ENCODE results near the gene CD79B. TPM values are rescaled to one million over a fixed set of nuclear protein-coding genes. Genes with fewer than 3 reads are reported as not detected.
"Not testable (repeated sequence)": the region's sequence is repeated elsewhere in the genome, so short reads cannot be mapped to it uniquely, and the experiment has no call there.

The CD79B gene
- total and polyA plus RNA-seq, 10 of the 15 experiments (the other 5 are each of a cell fraction or from before 2014, with no cell fraction given) = 17.5 to 148 (median 79.1) TPM

DNA sequence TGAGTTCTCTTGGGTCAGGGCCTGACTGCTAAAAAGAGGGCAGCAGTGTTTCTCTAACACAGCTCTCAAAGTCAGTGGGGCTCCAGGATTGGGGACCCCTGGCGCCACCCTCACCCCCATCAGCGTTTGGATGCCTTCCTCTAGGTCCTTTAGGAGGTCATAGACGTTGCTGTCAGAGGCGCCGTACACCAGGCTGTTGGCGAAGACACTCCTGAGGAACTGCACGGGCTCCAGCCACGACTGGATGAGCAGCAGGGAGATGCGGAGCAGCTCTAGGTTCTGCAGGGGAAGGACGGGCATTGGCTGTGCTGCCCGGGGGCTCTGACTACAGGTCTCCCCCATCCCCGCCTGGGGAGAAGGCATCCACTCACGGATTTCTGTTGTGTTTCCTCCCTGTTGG lies 14.5 kb downstream of the CD79B start (continued):
- TF ChIP-seq, protein P1, sequence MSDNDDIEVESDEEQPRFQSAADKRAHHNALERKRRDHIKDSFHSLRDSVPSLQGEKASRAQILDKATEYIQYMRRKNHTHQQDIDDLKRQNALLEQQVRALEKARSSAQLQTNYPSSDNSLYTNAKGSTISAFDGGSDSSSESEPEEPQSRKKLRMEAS (IDR thresholded peaks at IDR 0.05; ENCODE audit: low read depth, low read length) = no peak

DNA sequence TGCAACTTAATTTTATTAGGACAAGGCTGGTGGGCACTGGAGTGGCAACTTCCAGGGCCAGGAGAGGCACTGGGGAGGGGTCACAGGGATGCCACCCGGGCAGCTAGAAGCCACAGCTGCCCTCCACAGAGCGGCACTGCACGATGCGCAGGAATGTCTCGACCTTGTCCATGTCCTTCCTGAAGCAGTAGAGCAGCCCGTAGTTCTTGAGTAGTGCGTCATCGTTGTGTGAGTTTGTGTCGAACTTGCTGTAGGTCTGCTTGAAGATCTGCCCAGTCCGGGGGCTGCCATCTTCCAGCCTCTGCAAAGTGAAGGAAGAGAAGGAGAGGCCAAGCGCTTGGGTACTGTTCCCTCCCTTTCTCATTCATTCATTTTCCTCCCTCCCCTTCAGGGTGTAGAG lies 14.9 kb downstream of the CD79B start:
- ChIA-PET SMC1A (ENCODE audit: uncharacterized antibody, unreplicated experiment) (interaction anchor here (1.2 to 14.0 kb wide), 7 partner anchors 14 to 216 kb away, joined by 3 to 248 read pairs (median 88); partner anchors contain the start of gene CD79B), RAD21 (ENCODE audit: unreplicated experiment) (interaction anchor here (2.1 to 9.2 kb wide), 5 partner anchors 16 to 215 kb away, joined by 8 to 288 read pairs (median 79); partner anchors contain the start of genes CD79B and ERN1), CTCF (interaction anchor here (1.1 to 17.4 kb wide), 8 partner anchors 14 to 216 kb away, joined by 3 to 481 read pairs (median 162); partner anchors contain the start of genes CD79B, ERN1 and ICAM2), POLR2A (interaction anchor here (1.1 kb wide), 1 partner anchor 15 kb away, joined by 4 read pairs; the partner anchor contains the start of gene CD79B)
- H3K9me3 ChIP-seq (replicated peaks; ENCODE audit: control insufficient read depth, insufficient read depth, low read length); H3K9ac ChIP-seq (ENCODE audit: control insufficient read depth, insufficient read depth, low read length); ATAC-seq; H4K20me1 ChIP-seq (ENCODE audit: control insufficient read depth, insufficient read depth); H3K36me3 ChIP-seq (ENCODE audit: control insufficient read depth in 2 of 2, insufficient read depth in 2 of 2, low read length in 1 of 2); in situ Hi-C loops (cut with MboI); H3K27me3 ChIP-seq (replicated peaks in 1 of 2; ENCODE audit: control insufficient read depth in 2 of 2, insufficient read depth in 2 of 2, low read length in 1 of 2); BruUV-seq (replicated peaks); H2AFZ ChIP-seq (ENCODE audit: control insufficient read depth, low read depth, low read length); DNase-seq (ENCODE audit: low read depth, low spot score); H3K79me2 ChIP-seq (ENCODE audit: control insufficient read depth, insufficient read depth, low read length); H3K27ac ChIP-seq (ENCODE audit: control insufficient read depth, insufficient read depth); FAIRE-seq; H3K4me3 ChIP-seq; H3K4me2 ChIP-seq (ENCODE audit: control insufficient read depth, insufficient read depth); intact Hi-C loops (cut with micrococcal nuclease; ENCODE audit: unreplicated experiment): not testable (repeated sequence)
- peaks cover 12% of the 10 kb centered on the region for H3K4me1 ChIP-seq (ENCODE audit: control insufficient read depth, insufficient read depth, low read length)
- WGBS (ENCODE audit: insufficient coverage, insufficient replicate concordance, low lambda C conversion rate, missing lambda C conversion rate) = 86% methylated on average over 11 of the region's 11 CpGs

DNA sequence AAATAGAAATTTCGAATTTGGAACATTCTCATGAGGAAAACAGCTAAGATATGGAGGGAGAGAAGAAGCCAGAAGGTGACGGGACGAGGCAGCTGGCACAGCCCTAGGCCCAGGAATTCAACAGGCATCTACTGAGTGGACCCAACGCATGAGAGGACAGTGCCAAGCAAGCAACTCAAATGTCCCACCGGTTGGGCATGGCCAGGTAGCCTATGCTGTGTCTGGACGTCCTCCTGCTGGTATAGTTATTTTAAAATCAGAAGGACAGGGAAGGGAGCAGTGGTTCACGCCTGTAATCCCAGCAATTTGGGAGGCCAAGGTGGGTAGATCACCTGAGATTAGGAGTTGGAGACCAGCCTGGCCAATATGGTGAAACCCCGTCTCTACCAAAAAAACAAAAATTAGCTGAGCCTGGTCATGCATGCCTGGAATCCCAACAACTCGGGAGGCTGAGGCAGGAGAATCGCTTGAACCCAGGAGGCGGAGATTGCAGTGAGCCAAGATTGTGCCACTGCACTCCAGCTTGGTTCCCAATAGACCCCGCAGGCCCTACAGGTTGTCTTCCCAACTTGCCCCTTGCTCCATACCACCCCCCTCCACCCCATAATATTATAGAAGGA lies 15.5 kb downstream of the CD79B start:
- TF ChIP-seq, protein P2, sequence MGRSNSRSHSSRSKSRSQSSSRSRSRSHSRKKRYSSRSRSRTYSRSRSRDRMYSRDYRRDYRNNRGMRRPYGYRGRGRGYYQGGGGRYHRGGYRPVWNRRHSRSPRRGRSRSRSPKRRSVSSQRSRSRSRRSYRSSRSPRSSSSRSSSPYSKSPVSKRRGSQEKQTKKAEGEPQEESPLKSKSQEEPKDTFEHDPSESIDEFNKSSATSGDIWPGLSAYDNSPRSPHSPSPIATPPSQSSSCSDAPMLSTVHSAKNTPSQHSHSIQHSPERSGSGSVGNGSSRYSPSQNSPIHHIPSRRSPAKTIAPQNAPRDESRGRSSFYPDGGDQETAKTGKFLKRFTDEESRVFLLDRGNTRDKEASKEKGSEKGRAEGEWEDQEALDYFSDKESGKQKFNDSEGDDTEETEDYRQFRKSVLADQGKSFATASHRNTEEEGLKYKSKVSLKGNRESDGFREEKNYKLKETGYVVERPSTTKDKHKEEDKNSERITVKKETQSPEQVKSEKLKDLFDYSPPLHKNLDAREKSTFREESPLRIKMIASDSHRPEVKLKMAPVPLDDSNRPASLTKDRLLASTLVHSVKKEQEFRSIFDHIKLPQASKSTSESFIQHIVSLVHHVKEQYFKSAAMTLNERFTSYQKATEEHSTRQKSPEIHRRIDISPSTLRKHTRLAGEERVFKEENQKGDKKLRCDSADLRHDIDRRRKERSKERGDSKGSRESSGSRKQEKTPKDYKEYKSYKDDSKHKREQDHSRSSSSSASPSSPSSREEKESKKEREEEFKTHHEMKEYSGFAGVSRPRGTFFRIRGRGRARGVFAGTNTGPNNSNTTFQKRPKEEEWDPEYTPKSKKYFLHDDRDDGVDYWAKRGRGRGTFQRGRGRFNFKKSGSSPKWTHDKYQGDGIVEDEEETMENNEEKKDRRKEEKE (IDR thresholded peaks at IDR 0.05) = no peak
- TF ChIP-seq CBX5 (IDR thresholded peaks at IDR 0.05; ENCODE audit: low read depth) (no peak), RFX5 (IDR thresholded peaks at IDR 0.05; ENCODE audit: low read depth, low read length) (no peak), ZSCAN29 (IDR thresholded peaks at IDR 0.05) (no peak), JUND (IDR thresholded peaks at IDR 0.05; ENCODE audit: low read depth, low read length) (no peak), ZNF217 (IDR thresholded peaks at IDR 0.05) (no peak), YY1 (IDR thresholded peaks at IDR 0.05; ENCODE audit: low read depth, low read length) (no peak)
- H3K79me2 ChIP-seq (ENCODE audit: control insufficient read depth, insufficient read depth, low read length) = no peaks in the 10 kb centered on the region
- ChIA-PET CTCF (interaction anchor here (1.1 to 17.4 kb wide), 10 partner anchors 12 to 216 kb away, joined by 3 to 481 read pairs (median 26); partner anchors contain the start of genes CD79B, ERN1 and ICAM2), SMC1A (ENCODE audit: uncharacterized antibody, unreplicated experiment) (interaction anchor here (1.2 to 14.0 kb wide), 11 partner anchors 9 to 217 kb away, joined by 3 to 248 read pairs (median 8); partner anchors contain the start of genes CD79B and ICAM2), RAD21 (ENCODE audit: unreplicated experiment) (interaction anchor here (1.5 to 9.2 kb wide), 6 partner anchors 30 to 217 kb away, joined by 6 to 288 read pairs (median 10); no protein-coding TSS in a partner anchor), POLR2A (interaction anchor here (1.1 to 1.4 kb wide), 3 partner anchors 16 to 108 kb away, joined by 4 read pairs; partner anchors contain the start of gene CD79B)
- H4K20me1 ChIP-seq (ENCODE audit: control insufficient read depth, insufficient read depth) = no peaks in the 10 kb centered on the region
- in situ Hi-C loops (cut with MboI) (no loop called here), intact Hi-C loops (cut with micrococcal nuclease; ENCODE audit: unreplicated experiment) (no loop called here)
- H3K9me3 ChIP-seq (replicated peaks; ENCODE audit: control insufficient read depth, insufficient read depth, low read length) = no peaks in the 10 kb centered on the region
- no peak for FAIRE-seq
- H3K27me3 ChIP-seq (replicated peaks in 1 of 2; ENCODE audit: control insufficient read depth in 2 of 2, insufficient read depth in 2 of 2, low read length in 1 of 2) = no peaks in the 10 kb centered on the region
- no TSS peak for BruUV-seq (replicated peaks)
- no peak overlapping the region for H3K9ac ChIP-seq (ENCODE audit: control insufficient read depth, insufficient read depth, low read length)
- no peak overlapping the region for H3K27ac ChIP-seq (ENCODE audit: control insufficient read depth, insufficient read depth)
- ATAC-seq = no peak
- H3K36me3 ChIP-seq (ENCODE audit: control insufficient read depth in 2 of 2, insufficient read depth in 2 of 2, low read length in 1 of 2) = no peaks in the 10 kb centered on the region
- 81% methylated on average over 12 of the region's 12 CpGs for WGBS (ENCODE audit: insufficient coverage, insufficient replicate concordance, low lambda C conversion rate, missing lambda C conversion rate)
- no peak for DNase-seq (ENCODE audit: low read depth, low spot score)
- no peak overlapping the region for H2AFZ ChIP-seq (ENCODE audit: control insufficient read depth, low read depth, low read length)
- H3K4me2 ChIP-seq (ENCODE audit: control insufficient read depth, insufficient read depth) = no peak overlapping the region
- H3K4me1 ChIP-seq (ENCODE audit: control insufficient read depth, insufficient read depth, low read length) = peaks cover 9% of the 10 kb centered on the region
- no peak overlapping the region for H3K4me3 ChIP-seq

Measured in GM12878 (cell line).